ENCODE measurements around the gene CAVIN3.

DNA sequence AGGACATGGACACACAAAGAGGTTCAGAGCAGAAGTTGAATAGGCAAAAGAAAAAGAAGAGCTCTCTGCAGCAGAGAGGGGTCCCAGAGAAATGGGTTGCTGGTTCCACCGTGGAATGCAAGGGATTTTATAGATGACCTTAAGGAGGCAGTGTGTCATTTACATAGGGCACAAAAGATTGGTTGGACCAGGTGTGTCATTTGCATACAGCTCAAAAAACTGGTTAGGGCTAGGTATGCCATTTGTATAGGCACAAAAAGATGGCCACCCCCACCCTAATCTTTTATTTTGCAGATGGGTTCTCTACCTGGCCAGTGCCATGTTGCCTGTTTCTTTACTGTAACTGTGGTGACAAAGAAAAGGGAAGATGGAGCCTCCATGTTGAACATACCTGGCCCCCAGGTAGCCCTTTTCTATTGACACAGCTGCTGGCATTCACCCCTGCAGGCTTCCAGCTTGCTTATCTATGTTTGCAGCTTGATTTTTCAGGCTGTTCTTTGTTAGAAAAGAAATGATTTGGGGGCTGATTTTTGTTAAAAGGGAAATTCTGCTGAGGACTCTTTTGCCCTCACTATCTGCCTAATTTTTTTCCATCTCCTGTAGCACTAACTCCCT is 3.1 kb upstream of the CAVIN3 start:
- TF ChIP-seq GATA3 (IDR thresholded peaks at IDR 0.05; ENCODE audit: low read depth, low read length) (no peak), GATA2 (IDR thresholded peaks at IDR 0.05; ENCODE audit: low read depth, low read length) (no peak)
